ENCODE measurements around the gene IQSEC1.

The IQSEC1 gene

GRCh38 chr3:12984023-12984823, 89.0 kb downstream of the IQSEC1 start:
- peak; percentile 43 for DNase-seq (ENCODE audit: low read depth)

GRCh38 chr3:12983319-12983718, 89.9 kb downstream of the IQSEC1 start:
- no peak for DNase-seq (ENCODE audit: low read depth)

GRCh38 chr3:12982619-12983101, 90.6 kb downstream of the IQSEC1 start:
- DNase-seq (ENCODE audit: low read depth), result no peak

- DNase-seq (ENCODE audit: low read depth), result no peak
Observed at GRCh38 chr3:12981306-12982275, 91.6 kb downstream of the IQSEC1 start.

GRCh38 chr3:12980596-12981290, 92.5 kb downstream of the IQSEC1 start:
- no peak for DNase-seq (ENCODE audit: low read depth)

GRCh38 chr3:12979947-12980487, 93.2 kb downstream of the IQSEC1 start:
- no peak for DNase-seq (ENCODE audit: low read depth)

- DNase-seq (ENCODE audit: low read depth), result no peak
Observed at GRCh38 chr3:12979151-12979946, 93.9 kb downstream of the IQSEC1 start.

GRCh38 chr3:12978682-12979081, 94.5 kb downstream of the IQSEC1 start:
- DNase-seq (ENCODE audit: low read depth), result no peak

- no peak for DNase-seq (ENCODE audit: low read depth)
Observed at GRCh38 chr3:12977117-12977808, 96.0 kb downstream of the IQSEC1 start.

- DNase-seq (ENCODE audit: low read depth), result no peak
Observed at GRCh38 chr3:12975748-12976522, 97.3 kb downstream of the IQSEC1 start.

GRCh38 chr3:12974819-12975218, 98.4 kb downstream of the IQSEC1 start:
- DNase-seq (ENCODE audit: low read depth), result no peak

GRCh38 chr3:12974334-12974733, 98.9 kb downstream of the IQSEC1 start:
- no peak for DNase-seq (ENCODE audit: low read depth)

- DNase-seq (ENCODE audit: low read depth), result no peak
Observed at GRCh38 chr3:12973827-12974226, 99.4 kb downstream of the IQSEC1 start.

- no peak for DNase-seq (ENCODE audit: low read depth)
Observed at GRCh38 chr3:12972781-12973702, 100.2 kb downstream of the IQSEC1 start.

GRCh38 chr3:12972043-12972442, 101.2 kb downstream of the IQSEC1 start:
- no peak for DNase-seq (ENCODE audit: low read depth)

- DNase-seq (ENCODE audit: low read depth), result no peak
Observed at GRCh38 chr3:12970684-12971083, 102.5 kb downstream of the IQSEC1 start.

GRCh38 chr3:12969486-12969885, 103.7 kb downstream of the IQSEC1 start:
- DNase-seq (ENCODE audit: low read depth), result no peak

- no peak for DNase-seq (ENCODE audit: low read depth)
Observed at GRCh38 chr3:12968541-12968940, 104.7 kb downstream of the IQSEC1 start.
